Adrenal gland (tissue), 5 donors: ENCODE data around the gene TNS3.

Experiments used
- POLR2A ChIP-seq, 2 donors: fragments of 450-650 bp; IDR thresholded peaks; one replicate each; pipeline ENCODE4 v1.6.1; 2017; ENCODE audit warnings: antibody characterized with exemption in 2 of 2, mild to moderate bottlenecking in 2 of 2, moderate library complexity in 1 of 2
- TF ChIP-seq, protein P1 (sequence below), 6 experiments: fragments of 450-650 bp in 4 of 6; fragments of 200-600 bp in 2 of 6; sonication (generic) in 1 of 6; IDR thresholded peaks; 1 replicate in 5 of 6; 2 replicates in 1 of 6; pipeline versions ENCODE4 v1.5.1 to v1.8.0; 2016 to 2021; ENCODE audit warnings: antibody characterized with exemption in 6 of 6, mild to moderate bottlenecking in 2 of 6, moderate library complexity in 1 of 6
- donor health status: DM: no; HTN: no; CAD: no.

DNA sequence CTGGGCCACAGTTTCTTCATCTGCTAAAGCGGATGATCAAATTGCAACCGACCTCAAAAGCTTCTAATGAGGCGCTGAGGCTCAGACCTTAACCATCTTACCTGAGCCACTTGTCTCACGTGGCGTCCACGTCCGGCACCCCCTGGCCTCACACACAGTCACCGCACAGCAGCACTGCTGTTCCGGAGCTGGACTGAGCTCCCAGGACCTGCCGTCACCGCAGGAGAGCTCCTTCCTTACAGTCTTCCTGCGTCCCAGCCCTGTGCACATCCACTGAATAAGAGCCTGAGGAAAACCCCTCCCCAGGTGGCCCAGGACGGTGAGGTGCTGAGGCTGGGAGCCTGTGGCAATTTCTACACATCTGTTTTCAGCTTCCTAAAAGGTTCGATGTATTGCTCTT, 35.7 kb downstream of the TNS3 start:
- TF ChIP-seq POLR2A (IDR thresholded peaks at IDR 0.05), result no peak
- TF ChIP-seq, protein P1, sequence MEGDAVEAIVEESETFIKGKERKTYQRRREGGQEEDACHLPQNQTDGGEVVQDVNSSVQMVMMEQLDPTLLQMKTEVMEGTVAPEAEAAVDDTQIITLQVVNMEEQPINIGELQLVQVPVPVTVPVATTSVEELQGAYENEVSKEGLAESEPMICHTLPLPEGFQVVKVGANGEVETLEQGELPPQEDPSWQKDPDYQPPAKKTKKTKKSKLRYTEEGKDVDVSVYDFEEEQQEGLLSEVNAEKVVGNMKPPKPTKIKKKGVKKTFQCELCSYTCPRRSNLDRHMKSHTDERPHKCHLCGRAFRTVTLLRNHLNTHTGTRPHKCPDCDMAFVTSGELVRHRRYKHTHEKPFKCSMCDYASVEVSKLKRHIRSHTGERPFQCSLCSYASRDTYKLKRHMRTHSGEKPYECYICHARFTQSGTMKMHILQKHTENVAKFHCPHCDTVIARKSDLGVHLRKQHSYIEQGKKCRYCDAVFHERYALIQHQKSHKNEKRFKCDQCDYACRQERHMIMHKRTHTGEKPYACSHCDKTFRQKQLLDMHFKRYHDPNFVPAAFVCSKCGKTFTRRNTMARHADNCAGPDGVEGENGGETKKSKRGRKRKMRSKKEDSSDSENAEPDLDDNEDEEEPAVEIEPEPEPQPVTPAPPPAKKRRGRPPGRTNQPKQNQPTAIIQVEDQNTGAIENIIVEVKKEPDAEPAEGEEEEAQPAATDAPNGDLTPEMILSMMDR (IDR thresholded peaks at IDR 0.05), result no peak
